NCI-H128 (cell line): ENCODE measurements around the gene CISTR.
"Not testable (repeated sequence)": the region's sequence is repeated elsewhere in the genome, so short reads cannot be mapped to it uniquely, and the experiment has no call there.

Source experiments
- DNase-seq: peaks from one replicate; lab custom pipeline; 2025; ENCODE audit not compliant: unreplicated experiment; lab: John Stamatoyannopoulos, UW

Gene CISTR

GRCh38 chr12:53764615-53765014 lies 12.8 kb upstream of the CISTR start:
- DNase-seq: no peak

- not testable (repeated sequence) for DNase-seq
Measured at GRCh38 chr12:53762793-53763192, 11.0 kb upstream of the CISTR start.

- DNase-seq: no peak
Measured at GRCh38 chr12:53761306-53761705, 9.5 kb upstream of the CISTR start.

- no peak for DNase-seq
Measured at GRCh38 chr12:53759261-53759660, 7.5 kb upstream of the CISTR start.

- DNase-seq: no peak
Measured at GRCh38 chr12:53758730-53759103, 6.9 kb upstream of the CISTR start.

GRCh38 chr12:53758081-53758729 lies 6.4 kb upstream of the CISTR start:
- DNase-seq: no peak

GRCh38 chr12:53757101-53757770 lies 5.5 kb upstream of the CISTR start:
- DNase-seq: no peak

- DNase-seq: no peak
Measured at GRCh38 chr12:53756300-53757100, 4.7 kb upstream of the CISTR start.

GRCh38 chr12:53755893-53756292 lies 4.1 kb upstream of the CISTR start:
- no peak for DNase-seq

- DNase-seq: no peak
Measured at GRCh38 chr12:53755451-53755891, 3.7 kb upstream of the CISTR start.

GRCh38 chr12:53754633-53755264 lies 3.0 kb upstream of the CISTR start:
- no peak for DNase-seq

- no peak for DNase-seq
Measured at GRCh38 chr12:53754188-53754585, 2.4 kb upstream of the CISTR start.

- DNase-seq: no peak
Measured at GRCh38 chr12:53752621-53753020, 842 bp upstream of the CISTR start.

- DNase-seq: no peak
Measured at GRCh38 chr12:53752192-53752601, 418 bp upstream of the CISTR start.

GRCh38 chr12:53750812-53751335 lies 905 bp downstream of the CISTR start:
- peak; percentile 21 for DNase-seq

- no peak for DNase-seq
Measured at GRCh38 chr12:53749986-53750811, 1.6 kb downstream of the CISTR start.

- no peak for DNase-seq
Measured at GRCh38 chr12:53748072-53748840, 3.5 kb downstream of the CISTR start.

GRCh38 chr12:53747095-53747494 lies 4.7 kb downstream of the CISTR start:
- no peak for DNase-seq

- DNase-seq: peak; percentile 82
Measured at GRCh38 chr12:53746592-53747092, 5.1 kb downstream of the CISTR start.
